D721Med (cell line): ENCODE data around the gene TMEM62.

Experiments used
- DNase-seq: peaks from one replicate; pipeline ENCODE4 v3.0.0; 2011; ENCODE audit warnings: low spot score; ENCODE audit not compliant: insufficient read length
- FAIRE-seq: peaks from 2 replicates; lab custom pipeline; 2011; peaks lifted over from hg19 to GRCh38; lab: Jason Lieb, UNC
- CTCF ChIP-seq: IDR thresholded peaks from 2 replicates; pipeline ENCODE4 v1.5.1; 2012; ENCODE audit warnings: mild to moderate bottlenecking, control low read depth; ENCODE audit not compliant: insufficient read depth; ENCODE audit errors: missing control alignments

The TMEM62 gene

GRCh38 chr15:43134157-43134635, 810 bp downstream of the TMEM62 start:
- no peak for TF ChIP-seq CTCF
- DNase-seq = no peak
- FAIRE-seq = no peak

DNA sequence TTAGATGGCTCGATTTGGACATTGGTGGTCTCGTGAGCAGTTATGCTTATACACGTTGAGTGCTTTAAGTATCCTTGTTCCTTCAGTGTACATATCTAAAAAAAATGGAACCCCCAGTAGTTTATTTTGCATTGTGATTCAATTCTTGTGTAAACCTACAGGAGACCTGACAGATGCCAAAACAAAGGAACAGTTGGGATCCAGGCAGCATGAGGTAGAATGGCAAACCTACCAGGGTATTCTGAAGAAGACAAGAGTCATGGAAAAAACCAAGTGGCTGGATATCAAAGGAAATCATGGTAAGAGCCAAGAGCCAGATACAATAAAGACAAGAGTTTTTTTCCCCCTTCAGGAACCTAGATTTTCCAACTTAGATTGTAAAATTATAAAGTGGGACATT, 2.0 kb downstream of the TMEM62 start:
- TF ChIP-seq CTCF = no peak
- FAIRE-seq (no peak), DNase-seq (no peak)

DNA sequence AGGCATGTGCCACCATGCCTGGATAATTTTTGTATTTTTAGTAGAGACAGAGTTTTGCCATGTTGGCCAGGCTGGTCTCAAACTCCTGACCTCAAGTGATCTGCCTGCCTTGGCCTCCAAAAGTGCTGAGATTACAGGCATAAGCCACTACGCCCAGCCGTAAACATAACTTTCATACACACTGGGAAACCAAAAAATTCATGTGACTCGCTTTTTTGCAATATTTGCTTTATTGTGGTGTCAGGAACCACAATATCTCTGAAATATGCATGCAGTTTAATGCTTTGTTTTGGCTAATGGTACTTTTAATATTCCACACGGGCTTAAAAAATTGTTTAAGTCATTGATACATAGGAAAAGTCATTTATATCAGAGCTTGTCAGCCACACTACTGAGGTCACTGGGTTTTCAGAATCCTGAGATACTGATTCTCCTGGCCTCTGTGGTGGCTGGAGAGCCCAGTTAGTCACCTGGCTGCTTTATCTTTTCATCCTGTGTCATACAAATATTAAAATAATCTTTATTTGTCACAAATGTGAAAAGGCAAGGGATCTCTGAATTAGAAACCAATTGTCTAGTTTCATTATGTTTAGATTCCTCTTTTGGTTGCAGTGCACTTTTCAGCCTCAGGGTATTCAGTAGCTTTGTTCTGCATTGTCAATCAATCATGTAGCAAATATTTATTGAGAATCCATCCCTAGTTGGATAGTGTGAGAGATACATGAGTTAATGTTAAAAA, 10.0 kb downstream of the TMEM62 start:
- no peak for FAIRE-seq
- no peak for DNase-seq
- no peak for TF ChIP-seq CTCF

- no peak for TF ChIP-seq CTCF
- FAIRE-seq (no peak), DNase-seq (no peak)
These were observed 11.1 kb downstream of the TMEM62 start for GRCh38 chr15:43144512-43144911.

DNA sequence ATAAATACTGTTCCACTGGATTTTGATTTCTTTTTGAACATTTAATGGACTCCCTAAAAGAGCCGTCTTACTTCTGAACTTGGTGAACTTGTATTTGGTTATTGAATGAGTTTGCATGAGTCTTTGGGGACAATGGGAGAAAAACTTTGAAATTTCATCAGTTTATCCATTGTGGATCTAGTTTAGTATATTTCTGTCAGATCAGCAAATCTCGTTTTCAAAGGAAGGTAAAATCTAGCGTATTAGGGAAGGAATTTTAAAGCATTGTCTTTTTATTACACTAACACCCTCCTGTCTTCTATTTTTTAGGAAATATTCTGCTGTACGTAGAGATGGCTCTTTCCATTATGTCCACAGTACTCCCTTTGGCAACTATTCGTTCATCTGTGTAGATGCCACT, 12.8 kb downstream of the TMEM62 start:
- FAIRE-seq (no peak), DNase-seq (no peak)
- no peak for TF ChIP-seq CTCF

- FAIRE-seq (no peak), DNase-seq (no peak)
- no peak for TF ChIP-seq CTCF
These were observed 17.0 kb downstream of the TMEM62 start for GRCh38 chr15:43150191-43150929.

DNA sequence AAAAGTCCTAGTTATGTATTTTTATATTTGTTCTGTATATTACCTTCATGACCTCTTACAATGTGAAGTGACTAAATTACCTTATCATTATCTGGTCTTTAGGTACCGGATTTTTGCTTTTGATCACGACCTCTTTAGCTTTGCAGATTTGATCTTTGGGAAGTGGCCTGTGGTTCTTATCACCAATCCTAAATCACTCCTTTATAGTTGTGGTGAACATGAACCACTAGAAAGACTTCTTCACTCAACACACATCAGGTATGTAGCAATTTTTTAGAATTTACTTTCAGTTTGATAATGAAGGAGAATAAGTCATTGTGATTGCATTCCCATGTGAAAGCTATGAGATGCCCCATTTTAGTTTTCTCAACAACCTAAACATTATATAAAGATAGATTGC, 18.3 kb downstream of the TMEM62 start:
- no peak for TF ChIP-seq CTCF
- no peak for DNase-seq
- no peak for FAIRE-seq
